Activated naive CD8-positive, alpha-beta T cell treated with anti-CD3 and anti-CD28 coated beads, Interleukin-2, amount 50 U/mL, for 16 hours (primary cell): ENCODE measurements around the gene COL16A1.

ENCODE experiments used
- DNase-seq: peaks from one replicate; pipeline ENCODE4 v3.0.0-alpha.2; 2020; ENCODE audit warnings: low read depth, low spot score

COL16A1 gene

DNA sequence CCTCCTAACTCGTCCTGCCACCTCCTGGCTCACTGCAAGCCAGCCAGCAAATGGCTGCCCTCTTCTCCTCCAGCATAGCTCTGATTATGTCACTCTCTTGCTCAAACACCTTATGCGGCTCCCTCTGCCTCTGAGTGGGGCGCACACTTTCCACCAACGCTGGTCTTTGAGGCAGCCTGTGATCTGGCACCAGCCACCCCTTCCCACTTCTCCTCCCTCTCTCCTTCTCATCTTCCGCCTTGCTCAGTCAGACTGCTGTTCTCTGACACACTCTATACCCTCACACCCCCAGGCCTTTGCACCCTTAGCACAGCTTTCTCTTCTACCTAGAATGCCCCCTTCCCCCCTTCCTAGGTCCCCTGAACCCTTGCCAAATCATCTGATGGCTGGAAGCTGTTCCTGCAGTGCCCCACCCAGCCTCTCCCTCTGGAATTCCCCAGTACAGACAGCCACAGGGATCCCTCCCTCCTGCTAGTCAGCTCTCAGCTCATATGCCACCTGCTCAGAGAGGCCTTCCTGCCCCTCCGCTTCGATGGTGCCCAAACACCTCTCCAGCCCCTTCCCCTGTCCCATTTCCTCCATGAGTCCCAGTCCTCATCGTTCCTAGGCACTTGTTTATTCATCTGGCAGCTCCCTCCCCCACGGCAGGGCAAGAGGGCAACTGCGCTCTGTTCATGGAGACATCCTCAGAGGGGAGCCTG is 37.4 kb downstream of the COL16A1 start:
- no peak for DNase-seq

DNA sequence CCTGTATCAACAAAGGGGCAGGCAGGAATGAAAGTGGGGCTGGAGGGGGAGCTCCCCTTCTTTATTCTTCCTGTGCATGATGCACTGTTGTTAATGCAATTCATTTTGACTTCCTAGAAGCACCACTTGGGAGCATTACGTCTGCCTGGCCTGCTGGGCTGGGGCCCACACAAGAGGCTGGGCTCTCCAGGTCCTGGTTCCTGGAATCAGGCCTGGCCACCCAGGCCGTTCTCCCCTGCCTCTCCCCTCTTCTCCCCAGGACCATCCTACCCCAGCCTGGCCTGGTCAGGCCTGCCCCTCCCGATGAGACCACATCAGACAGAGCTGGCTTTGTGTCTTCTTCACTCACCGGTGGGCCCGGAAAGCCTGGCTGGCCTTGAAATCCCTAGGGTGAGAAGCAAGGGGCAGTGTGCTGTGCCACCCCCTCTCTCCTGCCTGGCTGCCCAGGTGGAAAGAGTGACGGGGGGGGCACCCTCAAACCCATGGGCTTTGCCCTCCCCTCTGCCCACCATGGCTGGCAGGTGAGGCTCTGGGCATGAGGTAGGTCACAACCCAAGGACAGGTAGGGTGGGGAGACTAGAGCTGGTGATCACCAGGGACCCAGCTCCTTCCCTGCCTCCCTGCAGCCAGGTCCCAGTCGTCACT is 38.5 kb downstream of the COL16A1 start:
- no peak for DNase-seq

DNA sequence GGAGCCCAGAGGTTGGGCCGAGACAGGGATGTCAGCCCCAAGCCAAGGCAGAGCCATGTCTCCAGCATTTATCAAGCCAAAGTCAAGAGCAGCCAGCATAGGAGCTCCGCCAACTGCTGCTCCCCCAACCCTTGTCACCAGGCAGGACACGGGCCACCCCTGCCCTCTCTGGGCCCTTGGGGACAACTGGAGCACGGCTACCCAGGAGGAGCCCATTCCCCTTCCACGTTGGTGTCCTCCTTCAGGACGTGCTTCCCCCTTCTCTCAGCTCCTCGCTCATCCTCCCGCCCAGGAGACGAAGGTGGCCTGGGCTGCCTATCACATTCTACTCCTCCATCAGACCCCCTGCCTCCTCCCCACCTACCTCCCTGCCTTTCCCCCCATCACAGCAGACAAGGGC is 39.3 kb downstream of the COL16A1 start:
- no peak for DNase-seq

DNA sequence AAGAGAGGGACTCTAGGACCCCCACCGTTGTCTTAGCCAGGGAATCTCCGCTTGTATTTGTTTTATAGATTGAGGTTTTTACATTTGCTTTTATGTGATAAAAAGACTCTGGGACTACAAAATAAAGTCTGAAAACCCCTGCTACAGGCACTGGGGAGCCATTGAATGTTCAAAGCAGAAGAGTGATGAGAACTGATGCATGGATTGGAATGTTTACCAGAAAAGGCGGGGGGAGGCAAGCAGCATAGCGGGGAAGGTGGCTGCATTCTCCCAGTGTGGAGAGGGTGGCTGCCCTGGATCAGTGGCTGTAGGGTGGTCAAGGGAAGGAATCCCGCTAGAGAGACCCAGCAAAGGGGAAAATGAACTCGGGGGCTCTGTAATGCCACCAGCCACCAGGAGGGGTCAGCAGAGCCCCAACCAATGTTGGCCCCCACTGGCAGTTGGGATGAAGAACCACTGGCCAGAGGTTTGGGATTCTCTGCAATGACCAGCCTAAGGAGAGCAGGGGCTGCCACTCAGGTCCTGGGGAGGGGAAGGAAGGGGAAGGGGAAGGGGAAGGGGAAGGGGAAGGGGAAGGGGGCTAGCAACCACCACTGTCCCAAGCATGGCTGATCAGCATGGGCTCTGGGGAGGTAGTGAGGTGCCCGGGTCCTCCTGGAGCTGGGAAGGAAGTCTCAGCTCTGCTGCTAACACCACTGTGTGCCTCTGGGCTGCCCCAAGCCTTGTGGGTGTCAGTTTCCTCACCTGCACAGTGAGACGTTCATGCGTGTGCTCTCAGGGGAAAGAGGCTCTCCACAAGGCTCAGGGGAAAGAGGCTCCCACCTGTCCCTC is 40.0 kb downstream of the COL16A1 start:
- no peak for DNase-seq

- no peak for DNase-seq
Measured at GRCh38 chr1:31662463-31662862, 41.4 kb downstream of the COL16A1 start.

GRCh38 chr1:31661856-31662255 is 42.0 kb downstream of the COL16A1 start:
- no peak for DNase-seq

GRCh38 chr1:31660871-31661455 is 42.9 kb downstream of the COL16A1 start:
- DNase-seq: no peak

DNA sequence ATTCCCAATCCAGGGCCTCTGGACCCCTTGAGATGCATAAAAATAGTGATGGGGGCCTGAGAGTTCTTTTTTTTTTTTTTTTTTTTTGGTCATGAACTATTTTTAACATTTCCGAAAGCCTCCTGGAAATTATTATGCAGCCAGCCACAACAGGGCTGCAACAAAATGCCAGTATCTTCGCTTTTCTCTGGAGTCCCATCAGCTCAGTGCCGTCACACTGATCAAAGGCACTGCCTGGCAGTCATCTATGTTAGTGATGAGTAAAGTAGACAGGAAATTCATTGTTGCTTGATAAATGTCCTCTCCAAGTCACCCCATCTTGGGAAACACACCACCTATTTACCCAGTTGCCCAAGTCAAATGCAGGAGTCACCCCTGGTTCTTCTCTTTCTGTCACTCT is 43.9 kb downstream of the COL16A1 start:
- DNase-seq: no peak

DNA sequence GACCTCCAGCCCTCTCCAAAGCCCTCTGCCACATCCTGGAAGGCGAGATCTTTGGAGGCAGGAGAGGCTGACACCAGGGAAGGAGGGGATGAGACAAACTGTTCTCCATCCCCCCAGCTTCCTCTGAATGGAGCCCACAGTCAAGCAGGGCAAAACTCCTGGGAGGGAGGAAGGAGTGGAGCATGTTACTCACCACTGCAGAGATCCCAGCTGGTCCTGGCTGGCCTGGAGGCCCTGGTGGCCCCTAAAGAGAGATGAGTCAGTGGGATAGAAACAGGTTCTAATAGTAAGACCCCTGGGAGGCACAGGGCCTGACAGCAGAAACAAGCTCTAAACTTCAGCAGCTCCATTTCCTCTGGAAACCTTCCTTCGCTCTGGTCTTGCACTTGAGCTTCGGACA is 45.1 kb downstream of the COL16A1 start:
- DNase-seq: no peak

GRCh38 chr1:31657972-31658510 is 45.8 kb downstream of the COL16A1 start:
- no peak for DNase-seq

DNA sequence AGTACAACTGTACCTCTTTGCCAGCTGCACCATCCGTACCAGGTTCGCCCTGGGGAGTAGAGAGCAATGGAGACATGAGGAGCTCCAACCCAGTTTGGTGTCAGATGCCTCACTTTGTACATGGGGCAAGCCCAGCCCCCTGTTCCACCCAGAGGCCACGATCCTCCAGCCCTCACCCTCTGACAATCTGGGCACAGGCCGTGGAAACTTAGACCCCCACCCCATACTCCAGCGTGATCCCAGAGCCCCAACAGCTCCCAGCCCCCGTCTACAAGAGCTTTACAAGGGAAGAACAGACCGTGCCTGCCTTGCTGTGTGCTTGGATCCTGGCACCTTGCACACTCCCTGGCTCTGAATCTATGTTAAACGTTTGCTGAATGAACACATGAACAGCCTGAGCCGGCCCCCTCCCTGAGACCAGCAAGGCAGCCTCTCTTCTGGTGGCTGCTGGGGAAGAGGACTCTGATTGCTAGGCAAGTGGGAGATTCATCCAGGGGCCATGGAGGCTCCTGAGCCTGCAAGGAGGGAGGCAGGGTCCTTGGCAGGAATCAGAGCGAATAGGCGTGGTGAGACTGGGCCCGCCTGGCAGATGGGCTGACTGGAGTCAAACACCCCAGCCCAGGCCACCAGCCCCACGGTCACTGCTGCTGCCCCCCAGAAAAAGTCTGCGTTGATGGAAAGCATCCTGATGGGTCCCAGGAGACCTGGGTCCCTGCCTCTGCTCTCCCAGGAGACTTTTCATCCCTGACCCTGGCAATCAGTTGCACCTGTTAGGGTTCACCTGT is 46.6 kb downstream of the COL16A1 start:
- DNase-seq: no peak

DNA sequence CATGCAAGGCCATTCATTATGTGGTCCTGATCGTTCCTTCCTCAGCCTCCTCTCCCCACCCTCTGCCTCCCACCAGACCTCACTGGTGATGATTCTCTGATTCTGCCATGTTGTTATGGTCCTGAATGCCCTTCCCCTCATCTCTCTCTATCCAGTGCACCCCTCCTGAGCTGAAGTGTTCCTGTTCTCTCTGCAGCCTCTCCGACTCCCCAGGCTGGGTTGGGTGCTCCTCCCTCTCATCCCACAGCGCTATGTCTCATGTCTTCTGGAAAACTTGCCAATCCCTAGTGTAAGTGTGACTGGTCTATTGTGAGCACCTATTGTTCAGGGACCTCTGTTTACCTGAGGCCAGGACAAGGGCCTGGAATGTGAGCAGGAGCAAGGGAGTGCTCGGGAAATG is 48.1 kb downstream of the COL16A1 start:
- no peak for DNase-seq

GRCh38 chr1:31655104-31655503 is 48.7 kb downstream of the COL16A1 start:
- DNase-seq: no peak

GRCh38 chr1:31654474-31654776 is 49.4 kb downstream of the COL16A1 start:
- DNase-seq: no peak

DNA sequence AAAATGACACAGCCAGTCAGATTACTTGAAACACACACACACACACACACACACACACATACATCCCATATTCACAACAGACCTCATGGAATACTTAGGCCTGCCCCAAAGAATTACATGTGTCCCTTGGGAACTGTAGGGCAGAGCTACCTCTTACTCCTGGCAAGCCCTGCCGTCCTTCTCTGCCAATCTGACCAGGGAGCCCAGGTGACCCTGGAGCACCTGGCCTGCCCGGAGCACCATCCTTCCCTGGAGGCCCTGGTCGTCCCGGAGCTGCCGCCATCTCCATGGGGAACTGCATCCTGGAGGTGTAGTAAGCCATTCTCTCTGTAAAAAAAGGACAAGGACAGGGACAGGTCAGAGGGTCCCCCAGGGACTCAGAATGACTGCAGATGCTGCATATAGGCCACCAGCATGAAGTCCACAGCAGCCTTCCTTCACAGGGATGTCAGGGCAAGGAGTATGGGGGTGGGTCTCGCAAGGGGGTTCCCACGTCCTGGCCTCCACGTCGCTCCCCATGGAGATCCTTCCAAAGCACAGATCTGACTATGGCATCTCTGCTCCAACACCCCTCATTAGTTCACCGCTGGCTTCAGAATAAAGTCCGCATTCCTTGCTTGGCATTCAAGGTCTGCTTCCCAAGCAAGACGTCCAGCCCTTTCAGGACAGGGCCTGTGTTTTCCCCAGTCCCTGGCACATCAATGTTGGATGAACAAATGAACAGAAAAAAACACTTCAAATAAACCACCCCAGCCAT is 49.9 kb downstream of the COL16A1 start:
- DNase-seq: no peak

DNA sequence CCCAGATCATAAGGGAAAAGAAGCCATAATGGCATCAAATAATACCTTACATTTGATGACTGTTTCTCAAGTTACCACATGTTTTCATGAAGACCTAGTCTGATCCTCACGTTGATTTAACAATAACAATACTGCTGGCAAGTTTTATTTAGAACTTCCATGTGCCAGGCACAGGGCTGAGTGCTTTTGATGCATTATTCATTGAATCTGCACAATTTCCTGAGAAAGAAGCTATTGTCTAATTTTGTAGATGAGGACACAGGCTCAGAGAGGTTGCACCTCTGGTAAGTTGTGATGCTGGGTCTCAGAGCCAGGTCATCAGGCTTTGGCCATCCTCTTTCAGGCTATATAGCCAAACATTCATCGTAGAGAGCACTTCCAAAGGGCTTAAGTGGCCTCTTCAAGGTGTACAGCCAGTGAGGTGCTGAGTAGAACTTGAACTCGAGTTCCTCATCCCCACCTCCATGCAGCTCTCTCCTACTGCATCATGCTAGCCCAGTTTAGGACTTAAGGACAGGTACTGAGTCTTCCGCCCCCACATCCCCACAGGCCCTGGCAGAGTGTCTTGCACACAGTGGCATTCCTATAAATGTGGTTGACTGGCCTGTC is 50.8 kb downstream of the COL16A1 start:
- no peak for DNase-seq

DNA sequence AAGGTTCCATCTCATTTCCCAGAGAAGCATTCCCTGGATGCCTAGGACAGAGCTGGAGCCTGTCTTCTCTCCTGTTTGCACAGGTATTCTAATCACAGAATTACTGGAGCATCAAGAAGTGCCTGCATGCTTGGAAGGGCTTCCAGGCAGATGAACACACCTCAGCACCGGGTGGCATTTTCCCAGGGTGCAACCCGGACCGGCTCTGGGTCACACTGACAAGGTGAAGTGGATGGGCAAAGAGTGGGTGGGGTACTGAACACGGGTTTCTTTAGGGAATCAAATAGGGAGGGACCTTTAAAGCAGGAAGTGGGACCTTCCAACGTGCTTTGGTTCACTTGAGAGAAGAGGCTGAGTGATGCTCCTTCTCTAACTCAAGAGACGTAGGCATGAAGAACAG is 52.1 kb downstream of the COL16A1 start:
- no peak for DNase-seq

- DNase-seq: no peak
Measured at GRCh38 chr1:31651089-31651420, 52.8 kb downstream of the COL16A1 start.

GRCh38 chr1:31650161-31651088 is 53.4 kb downstream of the COL16A1 start:
- no peak for DNase-seq
